ENCODE data around the gene RBFOX1.

- TF ChIP-seq CTCF (IDR thresholded peaks at IDR 0.05) (no peak), ZFX (IDR thresholded peaks at IDR 0.05; ENCODE audit: borderline replicate concordance) (no peak)
Observed at GRCh38 chr16:7450440-7450839, 117.8 kb downstream of the RBFOX1 start.
